A172 (cell line): ENCODE results near the gene TREML4. TPM values are rescaled to one million over a fixed set of nuclear protein-coding genes. Genes with fewer than 3 reads are reported as not detected.
"Not testable (repeated sequence)": the region's sequence is repeated elsewhere in the genome, so short reads cannot be mapped to it uniquely, and the experiment has no call there.

Experiments used
- DNase-seq: peaks from one replicate; pipeline ENCODE4 v3.0.0-alpha.2; 2015; ENCODE audit warnings: low spot score
- total RNA-seq: library from RNA; depleted of rRNA; stranded (reverse); fragments of >200 nt; shearing (Covaris generic); gene quantifications from 2 replicates; pipeline ENCODE4 v1.2.3, GENCODE V29; 2014

The TREML4 gene
- total RNA-seq, 1 experiment from 2014 or later = not detected

DNA sequence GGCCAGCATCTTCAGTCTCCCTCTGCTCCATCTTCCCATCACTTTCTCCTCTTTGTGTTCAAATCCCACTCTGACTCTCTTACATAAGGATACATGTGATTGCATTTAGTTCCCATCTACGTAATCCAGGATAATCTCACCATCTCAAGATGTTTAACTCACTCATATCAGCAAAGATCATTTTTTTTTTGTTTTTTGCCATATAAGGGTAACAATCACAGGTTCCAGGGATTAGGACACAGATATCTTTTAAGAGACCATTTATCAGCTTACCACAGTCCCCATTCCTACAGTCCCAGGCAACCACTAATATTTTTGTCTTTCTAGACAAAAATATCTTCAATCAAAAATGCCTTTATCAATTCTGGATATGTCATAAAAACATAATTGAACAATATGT, 24.0 kb upstream of the TREML4 start:
- no peak for DNase-seq

DNA sequence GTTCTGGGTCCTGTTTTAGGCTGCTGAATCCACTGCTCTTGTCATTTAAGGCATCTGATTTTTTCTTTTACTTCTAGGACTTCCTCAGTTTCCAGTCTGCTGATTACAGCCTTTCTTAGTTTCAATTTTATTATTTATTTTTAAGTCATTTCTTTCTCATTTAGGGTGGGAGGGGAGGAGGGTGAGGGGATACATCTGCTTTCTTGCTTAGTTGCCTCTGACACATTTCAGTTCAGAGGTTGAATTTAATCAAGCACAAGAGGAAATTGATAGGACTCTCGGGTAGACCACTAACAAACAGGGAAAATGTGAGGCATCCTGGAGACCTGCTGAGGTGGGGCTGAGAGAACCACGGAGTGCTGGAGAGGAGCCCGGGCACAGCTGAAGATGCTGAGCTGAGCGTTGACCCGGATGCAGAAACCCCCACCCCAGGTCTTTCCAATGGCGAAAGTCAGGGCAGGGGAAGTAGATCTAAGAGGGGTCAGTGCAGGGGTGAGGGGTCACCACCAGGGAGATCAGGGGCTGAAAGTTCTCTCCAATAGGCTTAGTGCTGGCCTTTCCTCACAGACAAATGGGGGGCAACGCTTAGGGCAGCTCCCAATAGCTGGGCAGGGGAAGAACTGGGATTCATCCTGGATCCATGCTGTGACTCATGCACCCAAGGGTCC, 19.6 kb upstream of the TREML4 start:
- no peak for DNase-seq

DNA sequence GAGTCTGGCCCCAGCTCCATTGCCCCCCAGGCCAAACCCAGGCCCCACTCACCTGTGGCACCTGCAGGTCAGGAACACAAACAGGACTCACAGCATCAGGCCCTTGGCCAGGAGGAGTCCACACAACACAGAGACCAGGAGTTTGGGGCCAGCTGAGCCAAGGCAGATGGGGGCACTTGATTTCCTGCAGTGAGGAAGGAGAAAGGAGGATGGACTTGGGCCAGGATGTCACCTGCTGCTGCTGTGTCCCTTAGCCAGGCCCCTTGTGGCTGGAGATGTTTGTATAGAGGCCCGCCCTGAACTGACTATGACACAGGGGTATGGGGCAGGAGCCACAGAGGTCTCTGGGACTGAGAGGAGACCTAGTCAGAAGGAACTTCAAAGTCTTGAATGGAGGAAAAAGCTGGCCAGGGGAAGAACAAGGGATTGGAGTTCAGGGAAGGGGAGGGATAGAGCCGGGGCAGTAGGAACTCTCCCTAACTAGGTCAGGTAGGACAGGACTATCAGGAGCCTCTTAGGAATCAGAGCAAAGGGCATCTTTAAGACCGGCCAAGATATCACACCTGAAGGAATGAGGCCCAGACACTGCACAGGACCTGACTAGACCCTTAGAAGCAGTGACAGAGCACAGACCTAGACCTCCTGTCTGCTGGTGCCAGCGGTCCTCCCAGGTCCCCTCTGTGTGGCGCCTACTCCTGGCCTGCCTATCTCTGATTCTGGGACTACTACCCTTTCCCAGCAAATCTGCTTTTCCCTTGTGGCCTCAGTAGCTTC, 18.4 kb upstream of the TREML4 start:
- DNase-seq = no peak

DNA sequence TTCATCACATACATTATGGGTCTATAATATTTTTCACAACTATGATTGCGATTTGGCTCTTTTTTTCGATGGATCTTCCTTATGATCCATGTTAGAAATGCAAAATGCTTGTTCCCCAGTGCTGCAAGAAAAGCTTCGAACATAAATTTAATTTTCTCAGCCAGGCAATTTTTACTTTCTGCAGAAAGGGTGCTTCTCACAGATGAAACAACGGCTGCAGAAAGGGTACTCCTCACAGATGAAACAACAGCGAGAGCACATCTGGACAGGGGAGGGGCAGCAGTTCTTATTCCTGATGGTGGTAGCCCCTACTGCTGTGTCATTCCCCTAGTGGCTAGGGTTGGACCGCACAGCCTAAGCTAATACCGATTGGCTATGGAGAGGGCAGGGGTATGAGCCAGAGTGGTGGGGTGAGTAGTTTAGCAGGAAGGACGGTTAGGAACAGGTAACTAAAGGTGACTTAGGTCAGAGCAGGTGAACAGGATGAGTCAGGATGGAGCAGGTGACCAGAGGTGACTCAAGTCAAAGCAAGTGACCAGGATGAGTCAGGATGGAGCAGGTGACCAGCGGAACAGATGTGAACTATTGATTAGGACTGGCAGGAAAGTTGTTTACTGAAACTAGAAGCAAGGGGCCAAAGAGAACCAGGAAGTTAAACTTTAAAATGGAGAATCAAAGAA, 13.4 kb upstream of the TREML4 start:
- DNase-seq = no peak

DNA sequence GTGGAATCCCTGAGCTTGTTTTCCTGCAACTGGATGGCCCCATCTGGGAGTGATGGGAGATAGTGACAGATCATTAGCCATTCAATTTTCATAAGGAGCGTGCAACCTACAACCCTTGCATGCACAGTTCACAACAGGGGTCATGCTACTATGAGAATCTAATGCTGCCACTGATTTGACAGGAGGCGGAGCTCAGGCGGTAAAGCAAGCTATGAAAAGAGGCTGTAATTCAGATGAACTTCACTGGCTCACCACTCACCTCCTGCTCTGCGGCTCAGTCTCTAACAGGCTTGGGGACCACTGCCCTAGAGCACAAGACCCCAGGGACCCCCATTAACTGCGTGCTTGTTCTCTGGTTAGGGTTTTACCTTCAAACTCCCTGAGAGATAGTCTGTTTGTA, 12.4 kb upstream of the TREML4 start:
- no peak for DNase-seq

DNA sequence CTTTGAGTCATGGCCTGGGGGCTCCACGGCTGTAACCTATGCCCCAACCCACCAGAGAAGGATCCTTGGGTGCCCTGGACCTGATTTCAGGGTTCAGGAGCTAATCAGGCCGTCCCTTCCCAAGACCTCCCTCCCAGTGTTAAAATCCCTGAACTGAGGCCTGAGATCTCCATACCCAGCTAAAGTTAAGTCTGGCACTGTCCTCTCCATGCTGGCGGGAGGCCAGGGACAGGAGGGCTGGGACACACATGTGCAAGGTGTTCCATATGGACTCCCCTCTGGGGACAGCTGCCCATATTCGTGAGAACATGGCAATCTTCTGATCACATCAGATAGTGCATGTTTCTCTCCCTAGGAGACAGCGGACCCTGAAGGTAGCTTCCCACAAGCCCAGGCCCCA, 11.5 kb upstream of the TREML4 start:
- no peak for DNase-seq

DNA sequence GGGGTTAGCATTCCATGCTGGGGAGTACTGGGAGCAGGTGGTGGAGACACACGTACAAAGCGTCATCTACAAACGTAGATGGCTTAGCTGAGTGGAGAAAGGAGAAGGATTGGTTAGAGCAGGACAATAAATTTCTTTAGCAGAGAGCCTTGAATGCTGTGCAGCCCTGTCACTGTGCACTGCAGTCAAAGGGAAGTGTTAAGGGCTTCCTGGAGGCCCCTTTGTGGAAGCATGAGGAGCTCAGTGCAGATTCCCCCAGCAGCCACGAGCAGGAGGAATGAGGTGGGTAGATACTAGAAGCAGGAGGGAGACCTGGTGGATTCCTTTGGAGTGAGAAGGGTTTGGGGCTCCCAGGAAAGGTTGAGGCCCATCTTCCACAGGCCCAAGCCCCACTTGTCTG, 6.1 kb upstream of the TREML4 start:
- DNase-seq = no peak

DNA sequence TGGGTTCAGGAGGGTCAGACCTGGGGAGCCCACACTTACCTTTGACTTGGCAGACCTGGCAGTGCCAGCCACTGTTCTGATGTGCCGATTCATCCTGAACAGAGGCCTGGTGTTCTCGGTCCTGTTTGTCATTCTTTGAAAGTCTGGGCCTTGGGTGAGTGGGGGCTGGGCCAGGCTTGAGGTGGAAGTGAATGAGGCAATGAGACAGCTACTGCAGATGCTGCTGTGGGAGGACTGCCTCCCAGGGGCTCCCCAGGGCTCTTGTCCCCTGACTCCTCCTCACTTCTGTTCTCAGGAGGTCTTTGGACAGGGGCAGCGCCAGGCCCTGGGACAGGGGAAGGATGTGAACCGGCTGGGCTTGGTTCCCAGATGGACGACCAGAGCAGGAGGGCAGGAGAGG, 5.6 kb upstream of the TREML4 start:
- no peak for DNase-seq

DNA sequence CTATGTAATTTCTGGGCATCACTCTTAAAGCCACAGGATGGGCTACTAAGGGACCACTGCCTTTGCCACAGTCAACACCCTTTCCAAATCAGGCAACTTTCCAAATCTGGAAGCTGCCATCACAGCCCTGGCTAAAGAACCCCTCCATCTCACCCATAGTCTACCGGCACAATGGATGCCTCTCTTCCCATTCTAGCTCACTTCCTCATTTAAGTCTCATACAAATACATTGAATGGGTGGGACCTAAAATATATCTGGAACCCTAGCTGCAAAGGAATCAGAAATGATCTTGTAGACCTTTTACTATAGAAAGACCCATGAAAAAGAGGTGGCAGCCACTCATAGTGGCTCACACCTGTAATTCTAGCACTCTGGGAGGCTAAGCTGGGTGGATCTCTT, 3.3 kb upstream of the TREML4 start:
- DNase-seq = no peak

DNA sequence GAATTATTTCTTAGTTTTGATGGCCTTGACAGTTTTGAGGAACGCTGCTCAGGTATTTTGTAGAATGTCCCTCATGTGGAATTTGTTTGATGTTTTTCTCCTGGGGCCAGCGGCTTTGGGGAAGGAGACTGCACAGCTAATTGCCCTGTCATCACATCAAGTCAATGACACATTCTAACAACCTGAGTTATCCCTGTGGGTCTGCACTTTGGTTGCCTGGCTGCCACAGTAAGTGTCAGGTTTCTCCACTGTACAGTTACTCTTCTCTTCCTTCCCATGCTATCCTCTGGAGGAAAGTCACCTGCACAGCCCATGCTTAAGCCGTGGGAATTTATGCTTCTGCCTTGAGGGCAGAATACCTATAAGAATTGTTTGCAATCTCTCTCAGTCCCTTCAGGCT, 1.4 kb upstream of the TREML4 start:
- DNase-seq = no peak

DNA sequence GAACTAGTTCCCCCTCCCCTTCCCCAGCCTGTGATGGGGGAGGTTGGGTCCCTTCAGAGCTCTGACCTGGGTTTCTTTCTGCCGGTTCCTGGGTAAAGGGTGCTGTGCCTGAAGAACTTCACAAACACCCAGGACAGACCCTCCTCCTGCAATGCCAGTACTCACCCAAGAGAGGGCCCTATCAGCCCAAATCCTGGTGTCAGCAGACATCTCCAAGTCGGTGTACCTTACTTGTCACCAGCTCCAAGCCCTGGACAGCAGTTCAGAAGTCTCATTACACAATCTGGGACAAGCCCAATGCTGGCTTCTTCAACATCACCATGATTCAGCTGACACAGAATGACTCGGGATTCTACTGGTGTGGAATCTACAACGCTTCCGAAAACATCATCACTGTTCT, 467 bp downstream of the TREML4 start:
- DNase-seq = no peak

DNA sequence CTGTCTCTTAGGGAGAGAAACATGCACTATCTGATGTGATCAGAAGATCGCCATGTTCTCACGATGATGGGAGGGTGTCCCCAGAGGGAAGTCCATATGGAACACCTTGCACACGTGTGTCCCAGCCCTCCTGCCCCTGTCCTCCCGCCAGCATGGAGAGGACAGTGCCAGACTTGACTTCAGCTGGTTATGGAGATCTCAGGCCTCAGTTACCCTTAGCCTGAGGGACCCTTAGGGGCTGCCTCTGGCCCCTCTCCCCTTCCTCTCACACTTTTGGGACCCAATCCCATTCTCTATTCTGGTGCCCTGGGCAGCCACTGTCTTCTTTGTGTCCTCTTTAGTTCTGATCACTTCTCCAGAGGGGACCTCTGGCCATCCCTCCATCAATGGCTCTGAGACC, 1.6 kb downstream of the TREML4 start:
- DNase-seq = no peak

DNA sequence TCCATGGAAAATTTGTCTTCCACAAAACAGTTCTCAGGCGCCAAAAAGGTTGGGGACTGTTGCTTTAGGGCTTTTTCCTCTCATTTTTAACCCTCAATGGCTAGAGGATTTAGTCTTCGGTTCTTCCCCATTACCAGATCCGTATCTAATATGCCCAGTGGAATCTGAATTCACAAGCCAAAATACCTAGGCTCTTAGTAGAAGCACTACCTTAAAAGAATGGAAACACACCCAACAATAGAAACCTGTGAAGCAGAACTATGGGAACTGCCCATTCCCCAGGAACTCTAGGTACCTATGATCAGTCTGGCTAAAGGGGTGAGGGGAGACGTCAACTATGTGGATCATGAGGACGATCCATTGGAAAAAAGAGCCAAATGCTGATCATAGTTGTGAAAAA, 3.1 kb downstream of the TREML4 start:
- no peak for DNase-seq

DNA sequence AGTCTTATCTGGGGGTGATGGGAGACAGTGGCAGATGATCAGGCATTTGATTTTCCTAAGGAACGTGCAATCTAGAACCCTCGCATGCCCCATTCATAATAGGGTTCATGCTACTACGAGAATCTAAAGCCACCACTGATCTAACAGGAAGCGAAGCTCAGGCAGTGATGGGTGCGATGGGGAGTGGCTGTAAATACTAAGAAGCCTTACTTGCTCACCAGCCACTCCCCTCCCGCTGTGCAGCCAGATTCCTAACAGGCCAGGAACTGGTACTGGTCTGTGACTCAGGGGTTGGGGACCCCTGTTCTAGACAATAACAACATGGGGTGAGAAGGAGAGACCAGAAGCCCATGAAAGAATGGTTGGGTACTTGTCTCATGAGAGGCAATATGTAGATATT, 4.5 kb downstream of the TREML4 start:
- no peak for DNase-seq

DNA sequence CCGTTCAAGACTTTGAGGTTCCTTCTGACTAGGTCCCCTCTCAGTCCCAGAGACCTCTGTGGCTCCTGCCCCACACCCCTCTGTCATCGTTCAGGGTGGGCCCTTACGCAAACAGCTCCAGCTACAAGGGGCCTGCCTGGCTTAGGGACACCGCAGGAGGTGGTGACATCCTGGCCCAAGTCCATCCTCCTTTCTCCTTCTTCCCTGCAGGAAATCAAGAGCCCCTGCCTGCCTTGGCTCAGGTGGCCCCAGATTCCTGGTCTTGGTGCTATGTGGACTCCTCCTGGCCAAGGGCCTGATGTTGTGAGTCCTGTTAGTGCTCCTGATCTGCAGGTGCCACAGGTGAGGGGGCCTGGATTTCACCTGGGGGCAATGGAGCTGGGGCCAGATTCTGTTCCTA, 8.1 kb downstream of the TREML4 start:
- DNase-seq = no peak

DNA sequence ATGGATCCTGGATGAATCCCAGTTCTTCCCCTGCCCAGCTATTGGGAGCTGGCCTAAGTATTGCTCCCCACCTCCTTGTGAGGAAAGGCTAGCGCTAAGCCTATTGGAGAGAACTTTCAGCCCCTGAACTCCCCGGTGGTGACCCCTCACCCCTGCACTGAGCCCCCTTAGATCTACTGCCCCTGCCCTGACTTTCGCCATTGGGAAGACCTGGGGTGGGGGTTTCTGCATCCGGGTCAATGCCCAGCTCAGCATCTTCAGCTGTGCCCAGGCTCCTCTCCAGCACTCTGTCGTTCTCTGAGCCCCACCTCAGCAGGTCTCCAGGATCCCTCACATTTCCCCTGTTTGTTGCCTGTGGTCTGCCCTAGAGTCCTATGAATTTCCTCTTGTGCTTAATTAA, 9.0 kb downstream of the TREML4 start:
- no peak for DNase-seq

DNA sequence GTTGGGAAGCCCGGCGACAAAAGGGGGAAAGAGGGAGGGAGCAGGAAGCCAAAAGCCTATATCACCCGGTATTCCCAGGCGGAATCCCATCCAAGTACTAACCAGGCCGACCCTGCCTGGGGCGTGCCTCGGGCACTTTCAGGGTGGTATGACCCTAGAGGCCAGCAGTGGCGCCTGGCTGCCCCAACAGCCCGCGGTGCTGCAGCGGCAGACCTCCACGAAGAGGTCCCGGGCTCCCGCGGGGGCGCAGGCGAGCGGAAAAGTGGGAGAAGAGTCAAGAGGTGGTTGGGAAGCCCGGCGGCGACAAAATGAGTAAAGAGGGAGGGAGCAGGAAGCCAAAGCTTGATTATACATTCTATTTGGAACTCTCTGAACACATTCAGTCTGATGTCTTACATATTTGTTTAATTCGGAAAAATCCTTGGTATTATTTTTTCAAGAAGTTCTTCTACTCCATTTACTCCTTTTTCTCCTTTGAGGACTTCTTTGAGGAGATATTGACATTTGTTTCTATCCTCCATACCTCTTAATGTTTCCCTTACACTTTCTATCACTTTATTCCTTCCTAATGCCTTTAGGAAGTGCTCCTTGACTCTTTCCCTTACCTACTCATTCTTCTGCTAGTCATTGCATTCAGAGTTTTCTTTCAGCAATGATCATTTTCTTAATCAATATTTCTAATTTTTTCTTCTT, 11.5 kb downstream of the TREML4 start:
- no peak for DNase-seq

DNA sequence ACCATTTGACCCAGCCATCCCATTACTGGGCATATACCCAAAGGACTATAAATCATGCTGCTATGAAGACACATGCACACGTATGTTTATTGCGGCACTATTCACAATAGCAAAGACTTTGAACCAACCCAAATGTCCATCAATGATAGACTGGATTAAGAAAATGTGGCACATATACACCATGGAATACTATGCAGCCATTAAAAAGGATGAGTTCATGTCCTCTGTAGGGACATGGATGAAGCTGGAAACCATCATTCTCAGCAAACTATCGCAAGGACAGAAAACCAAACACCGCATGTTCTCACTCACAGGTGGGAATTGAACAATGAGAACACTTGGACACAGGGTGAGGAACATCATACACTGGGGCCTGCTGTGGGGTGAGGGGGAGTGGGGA, 18.4 kb downstream of the TREML4 start:
- DNase-seq = not testable (repeated sequence)

DNA sequence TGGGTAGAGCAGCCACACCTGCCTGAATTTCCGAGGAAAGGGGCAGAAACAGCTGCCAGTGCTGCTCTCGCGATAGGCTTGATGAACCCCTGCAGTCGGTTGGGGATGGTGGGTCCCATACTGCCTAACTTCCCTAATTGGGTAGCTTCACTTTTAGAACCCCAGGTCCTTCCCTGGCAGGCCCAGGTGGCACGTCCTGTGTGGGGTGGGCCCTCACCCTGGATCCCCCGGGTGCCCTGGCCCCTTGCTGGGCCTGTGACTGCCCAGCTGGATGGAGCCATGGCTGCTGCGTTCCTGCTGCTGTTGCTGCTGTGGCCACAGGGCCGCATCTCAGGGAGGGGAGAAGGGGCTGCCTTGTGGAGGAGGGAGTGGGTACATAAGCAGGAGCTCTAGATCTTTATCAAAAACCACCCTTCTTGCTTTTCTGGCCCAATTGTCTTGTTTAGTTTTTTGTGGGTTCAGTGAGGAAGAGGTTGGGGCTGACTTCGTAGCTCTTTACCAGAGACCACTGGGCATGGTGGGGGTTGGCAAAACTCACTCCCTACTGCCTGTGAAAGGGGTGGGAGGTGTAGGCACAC, 19.2 kb downstream of the TREML4 start:
- no peak for DNase-seq

DNA sequence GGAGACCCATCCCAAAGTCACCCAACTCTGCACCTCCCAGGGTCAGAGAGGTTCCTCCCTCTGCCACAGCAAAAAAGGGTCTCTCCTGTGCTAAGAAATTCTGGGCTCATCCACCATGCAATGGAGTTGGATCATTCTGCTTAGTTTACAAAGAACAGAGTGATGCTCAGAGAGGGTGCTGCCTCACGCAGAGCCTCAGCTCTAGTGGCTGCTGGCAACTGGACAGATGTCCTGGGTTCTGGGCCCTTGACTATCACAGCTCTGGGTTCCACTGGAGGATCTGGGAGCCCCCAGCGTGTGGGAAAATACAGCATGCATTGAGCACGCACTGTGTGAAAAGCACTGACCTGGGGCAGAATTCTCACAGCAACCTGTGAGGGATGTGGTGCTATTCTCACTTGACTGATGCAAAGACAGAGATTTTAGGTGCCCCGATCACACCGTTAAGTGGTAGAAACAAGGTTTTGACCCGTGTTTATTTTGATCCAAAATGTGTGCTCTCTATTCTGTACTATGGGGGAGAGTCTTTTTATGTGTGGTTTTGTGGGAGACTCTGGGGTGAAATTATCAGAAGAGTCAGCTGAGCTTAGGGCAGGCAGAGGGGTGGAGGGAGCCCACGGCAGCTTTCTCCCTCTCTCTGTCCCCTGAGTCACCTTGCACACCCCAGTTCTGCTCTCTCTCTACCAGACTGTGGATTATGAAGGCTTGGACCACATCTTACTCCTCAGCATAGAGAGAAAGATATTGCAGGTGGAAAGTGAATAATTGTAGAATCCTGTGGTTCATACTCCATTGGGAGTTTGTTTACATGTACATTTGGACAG, 19.9 kb downstream of the TREML4 start:
- DNase-seq = no peak
